Raji (cell line): ENCODE results near the gene ROBO1.

Source experiments
- POLR2A ChIP-seq: IDR thresholded peaks from 2 replicates; pipeline ENCODE4 v1.6.1; 2011; ENCODE audit warnings: low read depth, low read length, control low read depth; ENCODE audit not compliant: insufficient read depth

The ROBO1 gene

DNA sequence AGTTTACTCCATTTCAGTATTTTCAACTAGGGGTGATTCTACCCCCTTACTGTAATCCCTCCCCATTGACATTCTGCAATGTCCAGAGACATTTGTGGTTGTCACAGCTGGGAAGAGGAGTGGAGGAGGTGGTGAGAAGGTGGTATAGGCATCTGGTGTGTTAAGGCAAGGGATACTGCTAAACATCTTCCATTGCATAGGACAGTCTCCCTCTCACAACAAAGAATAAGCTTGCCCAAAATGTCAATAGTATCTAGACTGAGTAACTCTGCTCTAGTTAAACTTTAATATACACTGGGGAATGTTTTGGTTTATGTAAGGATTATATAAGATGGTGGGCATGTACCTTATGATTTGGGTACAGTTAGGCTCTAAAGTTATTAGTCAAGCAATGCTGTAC is 737.6 kb downstream of the ROBO1 start:
- no peak for TF ChIP-seq POLR2A

DNA sequence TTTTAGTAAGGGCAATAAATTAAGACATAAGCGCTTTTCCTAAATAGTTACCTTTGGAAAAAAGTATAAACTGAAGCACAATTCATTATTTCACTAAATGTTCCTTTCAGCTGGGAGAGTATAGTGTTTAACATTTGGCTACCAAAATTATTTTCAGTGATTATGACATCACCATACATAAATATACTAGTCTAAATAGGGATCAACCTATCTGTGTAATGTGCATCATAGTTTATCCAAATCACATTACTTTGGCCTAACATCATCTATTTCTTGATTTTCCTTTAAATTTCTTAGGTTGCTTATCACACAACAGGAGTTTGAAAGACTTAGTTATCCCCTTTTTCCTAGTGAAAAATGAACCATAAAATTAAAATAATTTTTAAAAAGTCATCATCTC is 738.9 kb downstream of the ROBO1 start:
- no peak for TF ChIP-seq POLR2A

DNA sequence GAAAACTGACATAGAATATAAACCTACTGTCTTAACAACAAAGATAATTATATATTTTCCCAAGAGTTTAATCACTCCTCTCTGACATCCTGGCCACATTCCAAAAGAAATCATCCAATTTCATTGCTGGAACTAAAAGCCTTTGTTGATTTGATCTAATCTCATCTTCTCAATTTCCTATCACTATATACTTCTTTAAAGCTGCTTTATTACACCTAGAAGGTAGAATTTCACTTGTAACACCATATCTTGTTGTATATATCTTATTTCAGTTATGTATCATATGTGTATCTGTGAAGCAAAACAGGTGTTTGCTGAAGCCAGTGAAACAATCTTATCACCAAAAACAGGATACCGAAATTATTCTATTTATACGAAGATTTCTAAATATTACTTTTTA is 740.2 kb downstream of the ROBO1 start:
- TF ChIP-seq POLR2A = no peak

DNA sequence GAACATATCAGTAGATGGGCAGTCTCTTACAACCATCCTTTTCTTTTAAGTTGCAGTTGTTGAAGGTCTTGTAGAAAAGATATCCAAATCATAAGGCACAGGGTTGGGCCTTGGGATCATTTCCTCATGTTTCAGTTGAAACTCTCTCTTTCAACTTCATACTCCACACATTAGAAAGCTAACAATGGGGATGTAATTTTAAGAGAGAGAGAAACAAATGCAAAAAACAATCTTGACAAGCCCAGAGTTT is 747.9 kb downstream of the ROBO1 start:
- TF ChIP-seq POLR2A = no peak

GRCh38 chr3:79019137-79019923 is 748.5 kb downstream of the ROBO1 start:
- no peak for TF ChIP-seq POLR2A

- no peak for TF ChIP-seq POLR2A
These were observed 749.1 kb downstream of the ROBO1 start for GRCh38 chr3:79018671-79019136.

DNA sequence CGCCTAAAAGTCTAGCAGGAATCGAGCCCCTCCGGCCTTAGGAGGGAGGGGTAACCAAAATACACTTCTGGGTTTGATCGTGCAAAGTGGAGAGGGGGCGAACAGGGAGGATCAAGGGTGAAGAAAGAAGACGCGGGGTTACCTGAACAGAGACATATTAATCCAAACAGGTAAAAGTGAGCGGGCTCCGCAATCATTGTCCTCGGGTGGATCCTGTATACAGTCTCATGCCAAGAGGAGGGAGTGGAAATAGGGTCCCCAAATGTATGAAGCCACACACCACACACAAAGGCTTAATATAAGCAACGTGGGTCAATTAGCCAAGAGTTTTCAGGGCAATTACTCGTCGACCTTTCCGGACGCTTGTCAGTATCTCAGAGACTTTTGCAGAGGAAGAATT is 749.5 kb downstream of the ROBO1 start:
- TF ChIP-seq POLR2A = no peak

- TF ChIP-seq POLR2A = no peak
These were observed 751.0 kb downstream of the ROBO1 start for GRCh38 chr3:79016587-79017376.

DNA sequence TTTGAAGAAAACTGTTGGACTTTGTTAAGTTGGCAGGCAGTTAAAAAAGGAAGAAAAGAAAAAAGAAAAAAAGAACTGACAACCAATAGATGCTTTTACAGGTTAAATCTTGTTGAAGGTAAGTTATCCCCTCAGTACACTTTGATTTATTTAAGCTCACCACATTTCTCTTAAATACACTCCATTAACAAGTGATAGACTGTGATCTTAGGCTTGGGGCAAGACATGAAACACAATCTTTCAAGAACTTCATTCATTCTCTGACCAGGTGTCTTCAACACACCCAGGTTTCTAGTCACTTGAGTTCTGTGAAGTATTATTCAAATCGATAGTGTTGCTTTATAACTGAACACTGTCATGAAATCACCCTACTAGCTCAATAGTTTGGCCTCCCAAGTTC is 751.9 kb downstream of the ROBO1 start:
- TF ChIP-seq POLR2A = no peak

DNA sequence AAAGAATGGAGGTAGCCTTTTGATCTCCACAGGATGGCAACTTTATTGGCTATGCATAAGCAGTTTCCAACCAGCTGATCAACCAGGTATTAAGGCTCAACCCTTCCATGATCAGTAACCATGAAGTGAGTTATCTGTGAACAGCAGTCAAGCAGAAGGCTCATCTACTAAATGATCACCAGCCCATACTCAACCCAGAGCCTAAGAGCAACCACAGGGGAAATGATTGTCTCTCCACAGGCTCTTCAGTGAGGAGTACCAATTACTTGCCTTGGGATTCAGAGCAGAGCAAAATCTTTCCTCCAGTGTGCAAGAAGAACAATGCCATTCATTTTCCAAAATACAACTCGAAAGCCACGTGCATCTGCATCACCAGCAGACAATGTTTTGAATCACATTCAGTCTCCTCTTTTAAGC is 754.8 kb downstream of the ROBO1 start:
- no peak for TF ChIP-seq POLR2A

- TF ChIP-seq POLR2A = no peak
These were observed 755.3 kb downstream of the ROBO1 start for GRCh38 chr3:79012530-79012913.

- TF ChIP-seq POLR2A = no peak
These were observed 755.8 kb downstream of the ROBO1 start for GRCh38 chr3:79011821-79012529.

GRCh38 chr3:79009861-79010260 is 757.9 kb downstream of the ROBO1 start:
- TF ChIP-seq POLR2A = no peak

- TF ChIP-seq POLR2A = no peak
These were observed 761.7 kb downstream of the ROBO1 start for GRCh38 chr3:79006077-79006476.

GRCh38 chr3:79005084-79005483 is 762.7 kb downstream of the ROBO1 start:
- TF ChIP-seq POLR2A = no peak

DNA sequence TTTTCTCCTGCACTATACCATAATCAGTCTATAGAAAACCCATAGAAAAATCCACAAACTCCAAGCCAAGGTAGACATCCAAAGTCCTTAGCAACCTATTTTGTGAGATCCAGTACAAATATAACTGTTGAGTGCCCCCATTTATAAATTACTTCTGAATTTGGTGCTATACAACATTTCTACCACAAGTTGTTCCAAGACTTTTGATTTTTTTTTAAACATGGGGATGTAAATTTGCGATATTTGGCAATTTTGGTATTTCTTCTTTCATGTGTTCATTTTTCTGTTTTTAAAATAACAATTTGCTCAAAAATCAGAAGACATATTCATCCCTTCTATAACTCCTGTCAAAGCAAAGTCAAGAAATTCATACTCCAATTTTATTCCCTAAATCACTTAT is 763.8 kb downstream of the ROBO1 start:
- no peak for TF ChIP-seq POLR2A
